GM23338 (cell line): ENCODE results near the gene HOXB6. TPM values are rescaled to one million over a fixed set of nuclear protein-coding genes. Genes with fewer than 3 reads are reported as not detected.

ENCODE experiments used
- ATAC-seq: fragments of 200-7000 bp; cut with Tn5 transposase; 3 replicates; pipeline ENCODE4 v1.9.1; 2020
- DNase-seq: peaks from one replicate; pipeline ENCODE4 v3.0.0-alpha.2; 2015; ENCODE audit warnings: low spot score
- H2AFZ ChIP-seq: fragments of 200-600 bp; sonication (generic); 2 replicates; pipeline ENCODE4 v1.8.0; 2016; ENCODE audit warnings: antibody characterized with exemption, mild to moderate bottlenecking, moderate library complexity
- H3F3A ChIP-seq: fragments of 200-600 bp; sonication (generic); replicated peaks from 2 replicates; pipeline ENCODE4 v1.8.0; 2017; ENCODE audit warnings: antibody characterized with exemption, mixed run types, low read depth
- H3K27ac ChIP-seq: fragments of 200-600 bp; sonication (generic); 2 replicates; pipeline ENCODE4 v1.6.1; 2016; ENCODE audit warnings: low read depth
- H3K27me3 ChIP-seq: fragments of 200-600 bp; sonication (generic); 2 replicates; pipeline ENCODE4 v1.8.0; 2016; ENCODE audit warnings: mild to moderate bottlenecking, mixed run types, moderate library complexity; ENCODE audit not compliant: insufficient read depth
- H3K36me3 ChIP-seq: fragments of 200-600 bp; sonication (generic); 2 replicates; pipeline ENCODE4 v1.8.0; 2016; ENCODE audit warnings: mild to moderate bottlenecking; ENCODE audit not compliant: insufficient read depth
- H3K4me1 ChIP-seq: fragments of 200-600 bp; sonication (generic); 2 replicates; pipeline ENCODE4 v1.8.0; 2016; ENCODE audit warnings: mild to moderate bottlenecking, moderate library complexity; ENCODE audit not compliant: insufficient read depth
- H3K4me2 ChIP-seq: fragments of 200-600 bp; sonication (generic); 2 replicates; pipeline ENCODE4 v1.7.1; 2017; ENCODE audit warnings: mixed run types
- H3K4me3 ChIP-seq: fragments of 200-600 bp; sonication (generic); 2 replicates; pipeline ENCODE4 v1.6.1; 2016; ENCODE audit warnings: mixed run types
- H3K79me2 ChIP-seq: fragments of 200-600 bp; sonication (generic); replicated peaks from 2 replicates; pipeline ENCODE4 v1.8.0; 2017; ENCODE audit warnings: mild to moderate bottlenecking; ENCODE audit not compliant: insufficient read depth
- H3K9me2 ChIP-seq: fragments of 200-600 bp; sonication (generic); 2 replicates; pipeline ENCODE4 v1.8.0; 2017; ENCODE audit not compliant: insufficient read depth
- H4K20me1 ChIP-seq: fragments of 200-600 bp; sonication (generic); replicated peaks from 2 replicates; pipeline ENCODE4 v1.8.0; 2017; ENCODE audit warnings: mild to moderate bottlenecking; ENCODE audit not compliant: insufficient read depth
- H3K27ac Mint-ChIP-seq: 2 replicates; pipeline ENCODE4 v1.8.0; 2020; ENCODE audit warnings: inconsistent platforms, mild to moderate bottlenecking, moderate library complexity, mixed read lengths
- H3K27me3 Mint-ChIP-seq: 3 replicates; pipeline ENCODE4 v1.8.0; 2022; ENCODE audit warnings: low read depth, mild to moderate bottlenecking, moderate library complexity, mixed read lengths, inconsistent platforms; ENCODE audit not compliant: insufficient read depth, poor library complexity
- H3K36me3 Mint-ChIP-seq: 3 replicates; pipeline ENCODE4 v1.8.0; 2021; ENCODE audit warnings: low read depth, mild to moderate bottlenecking, inconsistent platforms, moderate library complexity, mixed read lengths
- H3K4me1 Mint-ChIP-seq: 3 replicates; pipeline ENCODE4 v1.8.0; 2020; ENCODE audit warnings: mild to moderate bottlenecking, inconsistent platforms, mixed read lengths
- H3K4me3 Mint-ChIP-seq: 3 replicates; pipeline ENCODE4 v1.8.0; 2021; ENCODE audit warnings: moderate library complexity, mild to moderate bottlenecking, inconsistent platforms, mixed read lengths
- H3K9me3 Mint-ChIP-seq: 3 replicates; pipeline ENCODE4 v1.8.0; 2020; ENCODE audit warnings: moderate library complexity, mild to moderate bottlenecking, inconsistent platforms, mixed read lengths
- CREB1 ChIP-seq: fragments of 250-450 bp; sonication (Bioruptor Pico); IDR thresholded peaks from 2 replicates; pipeline ENCODE4 v1.5.0; 2020; ENCODE audit warnings: low read depth, mild to moderate bottlenecking, moderate library complexity
- EZH2 ChIP-seq: fragments of 200-600 bp; sonication (generic); IDR thresholded peaks from one replicate; pipeline ENCODE4 v1.8.0; 2017; ENCODE audit warnings: antibody characterized with exemption, mild to moderate bottlenecking, low read depth; ENCODE audit not compliant: unreplicated experiment
- JUNB ChIP-seq: IDR thresholded peaks from one replicate; pipeline ENCODE4 v1.6.1; 2016; ENCODE audit warnings: antibody characterized with exemption; ENCODE audit not compliant: unreplicated experiment
- POLR2AphosphoS5 ChIP-seq: IDR thresholded peaks from 2 replicates; pipeline ENCODE4 v1.6.1; 2016; ENCODE audit warnings: antibody characterized with exemption, low read depth
- ZNF114 ChIP-seq: fragments of 250-450 bp; sonication (Bioruptor Pico); IDR thresholded peaks from 2 replicates; pipeline ENCODE4 v1.5.0; 2020; ENCODE audit warnings: mild to moderate bottlenecking, moderate library complexity
- polyA plus RNA-seq: library from polyadenylated mRNA; unstranded; fragments of >200 nt; fragmentation: Nextera tagmentation; extraction: Ambion mirVana; gene quantifications from 2 replicates; pipeline ENCODE4 v1.2.1, GENCODE V29; 2016
- total RNA-seq: library from RNA; depleted of rRNA; stranded (reverse); fragments of >200 nt; shearing (Covaris generic); gene quantifications from 2 replicates; pipeline ENCODE4 v1.2.3, GENCODE V29; 2014
- TF ChIP-seq, protein P1 (sequence below): fragments of 250-450 bp; sonication (Bioruptor Pico); IDR thresholded peaks from 2 replicates; pipeline ENCODE4 v1.5.0; 2020; ENCODE audit warnings: mild to moderate bottlenecking, moderate library complexity
- TF ChIP-seq, protein P2 (sequence below), 2 experiments: fragments of 200-600 bp in 1 of 2; sonication (generic) in 1 of 2; conservative IDR thresholded peaks; 2 replicates each; pipeline versions ENCODE4 v1.5.1 to v1.6.1; 2016 to 2017; ENCODE audit warnings: antibody characterized with exemption in 2 of 2, low read depth in 2 of 2, mild to moderate bottlenecking in 2 of 2, moderate library complexity in 1 of 2

HOXB6 gene
- total and polyA plus RNA-seq, 2 experiments from 2014 or later = not detected

DNA sequence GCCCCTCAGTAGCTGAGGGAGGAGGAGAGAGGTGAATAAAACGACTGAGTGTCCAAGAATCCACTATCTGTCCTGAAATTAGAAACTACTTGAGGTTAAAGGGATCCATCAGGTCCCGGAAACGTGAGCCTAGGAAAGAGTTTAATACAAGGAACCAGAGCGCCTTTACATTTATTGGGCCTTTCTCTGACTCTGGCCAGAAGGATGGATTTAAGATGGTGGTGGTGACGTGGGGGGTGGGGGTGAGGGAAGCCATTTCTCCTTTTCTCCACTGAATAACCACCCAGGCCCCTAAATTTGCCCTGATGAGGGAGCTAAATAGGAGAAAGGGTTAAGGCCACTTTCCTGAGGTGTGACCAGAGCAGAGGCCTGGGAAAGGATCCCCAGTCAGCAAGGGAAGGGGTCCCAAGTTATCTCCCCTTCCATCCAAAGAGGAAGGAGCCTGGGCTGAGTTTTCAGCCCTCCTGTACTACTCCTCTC, 22.4 kb upstream of the HOXB6 start:
- Histone ChIP-seq H4K20me1 (peaks cover 61% of the 10 kb centered on the region), H3K4me2 (peak overlapping the region; percentile 68), H3K27me3 (peaks cover 100% of the 10 kb centered on the region), H3F3A (peaks cover 41% of the 10 kb centered on the region), H3K79me2 (no peaks in the 10 kb centered on the region), H3K9me2 (no peaks in the 10 kb centered on the region), H2AFZ (no peak overlapping the region), H3K4me3 (peak overlapping the region; percentile 42), H3K27ac (no peak overlapping the region), H3K36me3 (no peaks in the 10 kb centered on the region), H3K4me1 (peaks cover 24% of the 10 kb centered on the region)
- DNase-seq (no peak), ATAC-seq (no peak)
- TF ChIP-seq EZH2 = peak; percentile 95
- TF ChIP-seq, protein P1, sequence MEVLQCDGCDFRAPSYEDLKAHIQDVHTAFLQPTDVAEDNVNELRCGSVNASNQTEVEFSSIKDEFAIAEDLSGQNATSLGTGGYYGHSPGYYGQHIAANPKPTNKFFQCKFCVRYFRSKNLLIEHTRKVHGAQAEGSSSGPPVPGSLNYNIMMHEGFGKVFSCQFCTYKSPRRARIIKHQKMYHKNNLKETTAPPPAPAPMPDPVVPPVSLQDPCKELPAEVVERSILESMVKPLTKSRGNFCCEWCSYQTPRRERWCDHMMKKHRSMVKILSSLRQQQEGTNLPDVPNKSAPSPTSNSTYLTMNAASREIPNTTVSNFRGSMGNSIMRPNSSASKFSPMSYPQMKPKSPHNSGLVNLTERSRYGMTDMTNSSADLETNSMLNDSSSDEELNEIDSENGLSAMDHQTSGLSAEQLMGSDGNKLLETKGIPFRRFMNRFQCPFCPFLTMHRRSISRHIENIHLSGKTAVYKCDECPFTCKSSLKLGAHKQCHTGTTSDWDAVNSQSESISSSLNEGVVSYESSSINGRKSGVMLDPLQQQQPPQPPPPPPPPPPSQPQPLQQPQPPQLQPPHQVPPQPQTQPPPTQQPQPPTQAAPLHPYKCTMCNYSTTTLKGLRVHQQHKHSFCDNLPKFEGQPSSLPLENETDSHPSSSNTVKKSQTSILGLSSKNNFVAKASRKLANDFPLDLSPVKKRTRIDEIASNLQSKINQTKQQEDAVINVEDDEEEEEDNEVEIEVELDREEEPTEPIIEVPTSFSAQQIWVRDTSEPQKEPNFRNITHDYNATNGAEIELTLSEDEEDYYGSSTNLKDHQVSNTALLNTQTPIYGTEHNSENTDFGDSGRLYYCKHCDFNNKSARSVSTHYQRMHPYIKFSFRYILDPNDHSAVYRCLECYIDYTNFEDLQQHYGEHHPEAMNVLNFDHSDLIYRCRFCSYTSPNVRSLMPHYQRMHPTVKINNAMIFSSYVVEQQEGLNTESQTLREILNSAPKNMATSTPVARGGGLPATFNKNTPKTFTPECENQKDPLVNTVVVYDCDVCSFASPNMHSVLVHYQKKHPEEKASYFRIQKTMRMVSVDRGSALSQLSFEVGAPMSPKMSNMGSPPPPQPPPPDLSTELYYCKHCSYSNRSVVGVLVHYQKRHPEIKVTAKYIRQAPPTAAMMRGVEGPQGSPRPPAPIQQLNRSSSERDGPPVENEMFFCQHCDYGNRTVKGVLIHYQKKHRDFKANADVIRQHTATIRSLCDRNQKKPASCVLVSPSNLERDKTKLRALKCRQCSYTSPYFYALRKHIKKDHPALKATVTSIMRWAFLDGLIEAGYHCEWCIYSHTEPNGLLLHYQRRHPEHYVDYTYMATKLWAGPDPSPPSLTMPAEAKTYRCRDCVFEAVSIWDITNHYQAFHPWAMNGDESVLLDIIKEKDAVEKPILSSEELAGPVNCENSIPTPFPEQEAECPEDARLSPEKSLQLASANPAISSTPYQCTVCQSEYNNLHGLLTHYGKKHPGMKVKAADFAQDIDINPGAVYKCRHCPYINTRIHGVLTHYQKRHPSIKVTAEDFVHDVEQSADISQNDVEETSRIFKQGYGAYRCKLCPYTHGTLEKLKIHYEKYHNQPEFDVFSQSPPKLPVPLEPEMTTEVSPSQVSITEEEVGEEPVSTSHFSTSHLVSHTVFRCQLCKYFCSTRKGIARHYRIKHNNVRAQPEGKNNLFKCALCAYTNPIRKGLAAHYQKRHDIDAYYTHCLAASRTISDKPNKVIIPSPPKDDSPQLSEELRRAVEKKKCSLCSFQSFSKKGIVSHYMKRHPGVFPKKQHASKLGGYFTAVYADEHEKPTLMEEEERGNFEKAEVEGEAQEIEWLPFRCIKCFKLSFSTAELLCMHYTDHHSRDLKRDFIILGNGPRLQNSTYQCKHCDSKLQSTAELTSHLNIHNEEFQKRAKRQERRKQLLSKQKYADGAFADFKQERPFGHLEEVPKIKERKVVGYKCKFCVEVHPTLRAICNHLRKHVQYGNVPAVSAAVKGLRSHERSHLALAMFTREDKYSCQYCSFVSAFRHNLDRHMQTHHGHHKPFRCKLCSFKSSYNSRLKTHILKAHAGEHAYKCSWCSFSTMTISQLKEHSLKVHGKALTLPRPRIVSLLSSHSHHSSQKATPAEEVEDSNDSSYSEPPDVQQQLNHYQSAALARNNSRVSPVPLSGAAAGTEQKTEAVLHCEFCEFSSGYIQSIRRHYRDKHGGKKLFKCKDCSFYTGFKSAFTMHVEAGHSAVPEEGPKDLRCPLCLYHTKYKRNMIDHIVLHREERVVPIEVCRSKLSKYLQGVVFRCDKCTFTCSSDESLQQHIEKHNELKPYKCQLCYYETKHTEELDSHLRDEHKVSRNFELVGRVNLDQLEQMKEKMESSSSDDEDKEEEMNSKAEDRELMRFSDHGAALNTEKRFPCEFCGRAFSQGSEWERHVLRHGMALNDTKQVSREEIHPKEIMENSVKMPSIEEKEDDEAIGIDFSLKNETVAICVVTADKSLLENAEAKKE (CRISPR knock-in tag) = no peak
- Mint-ChIP-seq H3K4me3 (peak overlapping the region; percentile 15; the same call in 2 of the 3 replicates), H3K27me3 (peaks cover 97% of the 10 kb centered on the region), H3K36me3 (no peaks in the 10 kb centered on the region; the same call in 2 of the 3 replicates), H3K9me3 (no peaks in the 10 kb centered on the region; the same call in 1 of the 3 replicates), H3K27ac (no peak overlapping the region), H3K4me1 (peaks cover 8% of the 10 kb centered on the region)

DNA sequence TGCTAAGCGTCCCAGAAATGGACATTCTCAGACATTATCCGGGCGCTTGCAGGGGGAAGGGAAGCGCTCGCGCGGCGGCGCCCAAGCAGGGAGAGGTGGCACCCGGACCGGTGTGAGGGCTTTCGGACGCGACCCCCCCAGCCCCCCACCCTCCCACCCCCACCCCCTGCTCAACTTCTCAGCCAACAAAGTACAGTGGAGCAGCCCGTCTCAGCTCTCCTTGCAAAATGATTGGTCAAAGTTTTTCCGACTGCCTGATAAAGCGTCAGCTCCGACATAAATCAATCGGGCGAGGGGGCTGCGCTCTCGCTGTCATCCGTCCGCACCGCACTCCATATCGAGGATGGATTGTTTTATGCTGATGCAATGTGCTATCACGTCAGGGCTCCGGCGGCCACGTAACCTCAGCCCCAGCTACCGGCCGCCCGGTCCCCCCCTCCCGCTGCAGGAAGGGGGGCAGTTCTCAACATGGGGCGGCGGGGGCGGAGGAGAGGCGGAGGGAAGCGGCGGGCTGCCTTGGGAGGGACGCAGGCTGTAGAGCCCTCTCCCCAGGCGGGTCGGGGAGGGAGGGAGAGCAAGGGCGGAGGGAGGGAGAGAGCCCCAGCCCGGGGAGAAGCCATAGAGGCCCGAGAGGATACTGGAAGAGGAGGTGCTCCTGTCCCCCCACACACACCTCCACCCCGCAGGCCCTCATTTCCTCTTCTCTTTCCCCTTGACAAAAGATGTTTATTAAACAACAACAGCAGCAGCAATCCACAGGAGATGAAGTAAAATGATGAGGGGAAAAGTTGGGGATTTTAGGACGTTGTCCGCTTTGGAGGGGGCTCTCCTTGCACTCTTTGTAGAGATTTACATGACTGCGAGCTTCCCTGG, 21.7 kb upstream of the HOXB6 start, which contains the start of gene HOXB9:
HOXB9 (minus strand) TSS at position 114 of the 873 bp plus-strand sequence; CDS start at position 25, 89 bp downstream.
- Histone ChIP-seq H3K27ac (no peak within 1 kb of the TSS), H3K4me2 (peak within 1 kb of the TSS; percentile 80), H4K20me1 (peaks cover 61% of the 10 kb centered on the region), H2AFZ (no peak within 1 kb of the TSS; the same call in 1 of the 2 replicates), H3K9me2 (no peaks in the 10 kb centered on the region), H3K79me2 (no peaks in the 10 kb centered on the region), H3K4me3 (peak within 1 kb of the TSS; percentile 51), H3F3A (peaks cover 41% of the 10 kb centered on the region), H3K4me1 (peaks cover 17% of the 10 kb centered on the region), H3K27me3 (peaks cover 100% of the 10 kb centered on the region), H3K36me3 (no peaks in the 10 kb centered on the region)
- Mint-ChIP-seq H3K4me1 (peaks cover 8% of the 10 kb centered on the region), H3K27me3 (peaks cover 97% of the 10 kb centered on the region), H3K27ac (no peak within 1 kb of the TSS), H3K4me3 (peak within 1 kb of the TSS; percentile 59), H3K36me3 (peaks cover 3% of the 10 kb centered on the region; the same call in 2 of the 3 replicates), H3K9me3 (peaks cover 4% of the 10 kb centered on the region; the same call in 2 of the 3 replicates)
- DNase-seq (peak; percentile 73), ATAC-seq (peak; percentile 46)
- peak; percentile 18; the same call in 1 of the 2 replicates for TF ChIP-seq POLR2AphosphoS5
- TF ChIP-seq, protein P2, sequence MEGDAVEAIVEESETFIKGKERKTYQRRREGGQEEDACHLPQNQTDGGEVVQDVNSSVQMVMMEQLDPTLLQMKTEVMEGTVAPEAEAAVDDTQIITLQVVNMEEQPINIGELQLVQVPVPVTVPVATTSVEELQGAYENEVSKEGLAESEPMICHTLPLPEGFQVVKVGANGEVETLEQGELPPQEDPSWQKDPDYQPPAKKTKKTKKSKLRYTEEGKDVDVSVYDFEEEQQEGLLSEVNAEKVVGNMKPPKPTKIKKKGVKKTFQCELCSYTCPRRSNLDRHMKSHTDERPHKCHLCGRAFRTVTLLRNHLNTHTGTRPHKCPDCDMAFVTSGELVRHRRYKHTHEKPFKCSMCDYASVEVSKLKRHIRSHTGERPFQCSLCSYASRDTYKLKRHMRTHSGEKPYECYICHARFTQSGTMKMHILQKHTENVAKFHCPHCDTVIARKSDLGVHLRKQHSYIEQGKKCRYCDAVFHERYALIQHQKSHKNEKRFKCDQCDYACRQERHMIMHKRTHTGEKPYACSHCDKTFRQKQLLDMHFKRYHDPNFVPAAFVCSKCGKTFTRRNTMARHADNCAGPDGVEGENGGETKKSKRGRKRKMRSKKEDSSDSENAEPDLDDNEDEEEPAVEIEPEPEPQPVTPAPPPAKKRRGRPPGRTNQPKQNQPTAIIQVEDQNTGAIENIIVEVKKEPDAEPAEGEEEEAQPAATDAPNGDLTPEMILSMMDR (conservative IDR thresholded peaks at IDR 0.05; ENCODE audit: low read depth in 2 of 2) = no peak
- no peak for TF ChIP-seq CREB1 (CRISPR knock-in tag)
- TF ChIP-seq JUNB = no peak
- no peak for TF ChIP-seq ZNF114 (CRISPR knock-in tag)
